CD14-positive monocyte (primary cell): ENCODE results near the gene YTHDC1. TPM values are rescaled to one million over a fixed set of nuclear protein-coding genes. Genes with fewer than 3 reads are reported as not detected.
"Not testable (repeated sequence)": the region's sequence is repeated elsewhere in the genome, so short reads cannot be mapped to it uniquely, and the experiment has no call there.

Experiments
- DNase-seq, 3 donors: peaks; one replicate each; pipeline ENCODE4 v3.0.0-alpha.2; 2011 to 2022
- H2AFZ ChIP-seq: 2 replicates; pipeline ENCODE4 v1.6.0; 2012; ENCODE audit warnings: mild to moderate bottlenecking, low read depth, low read length, inconsistent platforms; ENCODE audit not compliant: insufficient read depth, poor library complexity, severe bottlenecking
- H3K27ac ChIP-seq, 2 donors: 1 replicate in 1 of 2; 2 replicates in 1 of 2; pipeline ENCODE4 v1.5.1; 2012 to 2013; ENCODE audit warnings: low read length in 2 of 2, control low read depth in 1 of 2, inconsistent platforms in 1 of 2, low read depth in 1 of 2, mild to moderate bottlenecking in 1 of 2
- H3K27me3 ChIP-seq, 2 donors: one replicate each; pipeline versions ENCODE4 v1.6.0 to v1.6.1; 2011 to 2013; ENCODE audit warnings: low read length in 2 of 2; ENCODE audit not compliant: control insufficient read depth in 2 of 2, insufficient read depth in 2 of 2
- H3K36me3 ChIP-seq, 2 donors: replicated peaks in 1 of 2; 1 replicate in 1 of 2; 2 replicates in 1 of 2; pipeline versions ENCODE4 v1.5.1 to v1.6.1; 2012 to 2013; ENCODE audit warnings: low read length in 2 of 2, control low read depth in 1 of 2, inconsistent platforms in 1 of 2, mild to moderate bottlenecking in 1 of 2; ENCODE audit not compliant: insufficient read depth in 2 of 2, control insufficient read depth in 1 of 2
- H3K4me1 ChIP-seq, 2 donors: 1 replicate in 1 of 2; 2 replicates in 1 of 2; pipeline versions ENCODE4 v1.5.1 to v1.6.1; 2012 to 2013; ENCODE audit warnings: low read length in 2 of 2, control low read depth in 1 of 2, inconsistent platforms in 1 of 2, mild to moderate bottlenecking in 1 of 2, moderate library complexity in 1 of 2; ENCODE audit not compliant: insufficient read depth in 2 of 2, control insufficient read depth in 1 of 2
- H3K4me2 ChIP-seq: replicated peaks from 2 replicates; pipeline ENCODE3; 2012; ENCODE audit warnings: low read length, moderate library complexity, mild to moderate bottlenecking; ENCODE audit not compliant: poor library complexity, severe bottlenecking; ENCODE audit errors: extremely low read depth
- H3K4me3 ChIP-seq, 3 experiments: fragments of 200-600 bp in 1 of 3; sonication (generic) in 1 of 3; replicated peaks in 1 of 3; 1 replicate in 2 of 3; 2 replicates in 1 of 3; pipeline ENCODE4 v1.5.1; 2011 to 2013; ENCODE audit warnings: low read length in 3 of 3, mild to moderate bottlenecking in 3 of 3, control low read depth in 2 of 3, low read depth in 2 of 3, inconsistent platforms in 1 of 3, moderate library complexity in 1 of 3
- H3K79me2 ChIP-seq: 2 replicates; pipeline ENCODE4 v1.6.0; 2012; ENCODE audit warnings: mild to moderate bottlenecking, control low read depth, inconsistent platforms, low read length, moderate library complexity; ENCODE audit not compliant: insufficient read depth
- H3K9ac ChIP-seq: 2 replicates; pipeline ENCODE4 v1.6.0; 2017; ENCODE audit warnings: low read length, mild to moderate bottlenecking; ENCODE audit not compliant: insufficient read depth, poor library complexity, severe bottlenecking
- H3K9me3 ChIP-seq, 2 donors: replicated peaks in 1 of 2; 1 replicate in 1 of 2; 2 replicates in 1 of 2; pipeline versions ENCODE4 v1.5.1 to v1.6.1; 2012 to 2013; ENCODE audit warnings: low read length in 2 of 2, control low read depth in 1 of 2; ENCODE audit not compliant: control insufficient read depth in 1 of 2, insufficient read depth in 1 of 2
- H4K20me1 ChIP-seq: 2 replicates; pipeline ENCODE4 v1.6.0; 2012; ENCODE audit warnings: mild to moderate bottlenecking, low read length, control low read depth, moderate library complexity; ENCODE audit not compliant: insufficient read depth
- H3K27ac Mint-ChIP-seq, 7 donors: one replicate each; pipeline ENCODE4 v1.8.0; 2020; ENCODE audit warnings: mild to moderate bottlenecking in 7 of 7, mixed read lengths in 7 of 7, moderate library complexity in 6 of 7, inconsistent platforms in 2 of 7
- H3K27me3 Mint-ChIP-seq, 3 donors: one replicate each; pipeline ENCODE4 v1.8.0; 2021 to 2022; ENCODE audit warnings: low read depth in 3 of 3, mild to moderate bottlenecking in 3 of 3, mixed read lengths in 3 of 3, moderate library complexity in 3 of 3, inconsistent platforms in 1 of 3
- H3K36me3 Mint-ChIP-seq, 2 donors: one replicate each; pipeline ENCODE4 v1.8.0; 2020; ENCODE audit warnings: mixed read lengths in 2 of 2, inconsistent platforms in 1 of 2, mild to moderate bottlenecking in 1 of 2
- H3K4me1 Mint-ChIP-seq: one replicate; pipeline ENCODE4 v1.8.0; 2020; ENCODE audit warnings: mild to moderate bottlenecking, mixed read lengths
- H3K4me3 Mint-ChIP-seq, 2 donors: one replicate each; pipeline ENCODE4 v1.8.0; 2020; ENCODE audit warnings: mild to moderate bottlenecking in 2 of 2, mixed read lengths in 2 of 2, moderate library complexity in 1 of 2
- H3K9me3 Mint-ChIP-seq, 7 donors: one replicate each; pipeline ENCODE4 v1.8.0; 2020 to 2022; ENCODE audit warnings: mixed read lengths in 7 of 7, mild to moderate bottlenecking in 6 of 7, moderate library complexity in 6 of 7, inconsistent platforms in 2 of 7
- WGBS: methylation state at CpG from one replicate; pipeline ENCODE4 v1.1.5; 2013; ENCODE audit warnings: missing lambda C conversion rate; ENCODE audit not compliant: insufficient coverage; 5-methylcytosine and 5-hydroxymethylcytosine counted together
- intact Hi-C, 2 donors: fragments of 100-400 bp; cut with micrococcal nuclease; formaldehyde crosslinking; loops; one replicate each; pipeline versions ENCODE4 v1.15.0 to v1.15.1; 2023
- polyA plus RNA-seq, 3 donors: library from polyadenylated mRNA; depleted of rRNA in 1 of 3; unstranded in 2 of 3; stranded (reverse) in 1 of 3; fragments of 300-500 nt in 2 of 3; fragments of >200 nt in 1 of 3; fragmentation: Illumina TruSeq in 2 of 3; gene quantifications; 1 replicate in 2 of 3; 2 replicates in 1 of 3; pipeline ENCODE4 v1.2.3, GENCODE V29; 2012 to 2021
- TF ChIP-seq, protein P1 (sequence below): fragments of 200-600 bp; IDR thresholded peaks from one replicate; pipeline ENCODE4 v1.8.0; 2022; ENCODE audit warnings: antibody characterized with exemption, mild to moderate bottlenecking

Gene YTHDC1
- polyA plus RNA-seq, 3 donors: 11.0 to 30.8 (median 11.5) TPM

DNA sequence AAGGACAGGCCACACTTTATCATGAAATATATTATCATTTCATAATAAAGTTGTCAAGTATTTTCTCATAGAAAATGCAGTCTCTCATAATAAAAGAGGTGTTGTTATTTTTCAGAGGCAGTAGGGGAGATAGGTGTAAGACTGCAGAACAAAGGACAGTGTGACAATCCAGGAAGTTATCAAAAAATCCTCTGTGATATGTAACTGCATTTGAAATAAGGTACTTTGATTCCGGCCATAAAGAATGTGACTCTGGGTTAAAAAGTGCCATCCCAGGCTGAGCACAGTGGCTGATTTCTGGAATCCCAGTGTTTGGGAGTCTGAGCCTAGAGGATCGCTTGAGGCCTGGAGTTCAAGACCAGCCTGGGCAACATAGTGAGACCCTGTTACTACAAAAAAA is 66.8 kb downstream of the YTHDC1 start:
- peak overlapping the region in 1 of 7 donors; percentile 26 for H3K27ac Mint-ChIP-seq
- no peak for DNase-seq
- Histone ChIP-seq H3K27ac (no peak overlapping the region), H3K4me3 (no peak overlapping the region), H3K36me3 (no peaks in the 10 kb centered on the region), H3K4me1 (no peaks in the 10 kb centered on the region), H2AFZ (no peak overlapping the region), H3K4me2 (no peak overlapping the region), H3K27me3 (no peaks in the 10 kb centered on the region), H3K9ac (no peak overlapping the region), H3K79me2 (no peaks in the 10 kb centered on the region), H3K9me3 (no peaks in the 10 kb centered on the region), H4K20me1 (no peaks in the 10 kb centered on the region)
- TF ChIP-seq, protein P1, sequence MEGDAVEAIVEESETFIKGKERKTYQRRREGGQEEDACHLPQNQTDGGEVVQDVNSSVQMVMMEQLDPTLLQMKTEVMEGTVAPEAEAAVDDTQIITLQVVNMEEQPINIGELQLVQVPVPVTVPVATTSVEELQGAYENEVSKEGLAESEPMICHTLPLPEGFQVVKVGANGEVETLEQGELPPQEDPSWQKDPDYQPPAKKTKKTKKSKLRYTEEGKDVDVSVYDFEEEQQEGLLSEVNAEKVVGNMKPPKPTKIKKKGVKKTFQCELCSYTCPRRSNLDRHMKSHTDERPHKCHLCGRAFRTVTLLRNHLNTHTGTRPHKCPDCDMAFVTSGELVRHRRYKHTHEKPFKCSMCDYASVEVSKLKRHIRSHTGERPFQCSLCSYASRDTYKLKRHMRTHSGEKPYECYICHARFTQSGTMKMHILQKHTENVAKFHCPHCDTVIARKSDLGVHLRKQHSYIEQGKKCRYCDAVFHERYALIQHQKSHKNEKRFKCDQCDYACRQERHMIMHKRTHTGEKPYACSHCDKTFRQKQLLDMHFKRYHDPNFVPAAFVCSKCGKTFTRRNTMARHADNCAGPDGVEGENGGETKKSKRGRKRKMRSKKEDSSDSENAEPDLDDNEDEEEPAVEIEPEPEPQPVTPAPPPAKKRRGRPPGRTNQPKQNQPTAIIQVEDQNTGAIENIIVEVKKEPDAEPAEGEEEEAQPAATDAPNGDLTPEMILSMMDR: no peak
- H3K4me1 Mint-ChIP-seq: no peaks in the 10 kb centered on the region
- 91% methylated on average over 2 of the region's 2 CpGs for WGBS
- intact Hi-C loops: no loop called here
- no peak overlapping the region for H3K4me3 Mint-ChIP-seq
- no peaks in the 10 kb centered on the region for H3K9me3 Mint-ChIP-seq
- H3K27me3 Mint-ChIP-seq: no peaks in the 10 kb centered on the region
- H3K36me3 Mint-ChIP-seq: no peaks in the 10 kb centered on the region

DNA sequence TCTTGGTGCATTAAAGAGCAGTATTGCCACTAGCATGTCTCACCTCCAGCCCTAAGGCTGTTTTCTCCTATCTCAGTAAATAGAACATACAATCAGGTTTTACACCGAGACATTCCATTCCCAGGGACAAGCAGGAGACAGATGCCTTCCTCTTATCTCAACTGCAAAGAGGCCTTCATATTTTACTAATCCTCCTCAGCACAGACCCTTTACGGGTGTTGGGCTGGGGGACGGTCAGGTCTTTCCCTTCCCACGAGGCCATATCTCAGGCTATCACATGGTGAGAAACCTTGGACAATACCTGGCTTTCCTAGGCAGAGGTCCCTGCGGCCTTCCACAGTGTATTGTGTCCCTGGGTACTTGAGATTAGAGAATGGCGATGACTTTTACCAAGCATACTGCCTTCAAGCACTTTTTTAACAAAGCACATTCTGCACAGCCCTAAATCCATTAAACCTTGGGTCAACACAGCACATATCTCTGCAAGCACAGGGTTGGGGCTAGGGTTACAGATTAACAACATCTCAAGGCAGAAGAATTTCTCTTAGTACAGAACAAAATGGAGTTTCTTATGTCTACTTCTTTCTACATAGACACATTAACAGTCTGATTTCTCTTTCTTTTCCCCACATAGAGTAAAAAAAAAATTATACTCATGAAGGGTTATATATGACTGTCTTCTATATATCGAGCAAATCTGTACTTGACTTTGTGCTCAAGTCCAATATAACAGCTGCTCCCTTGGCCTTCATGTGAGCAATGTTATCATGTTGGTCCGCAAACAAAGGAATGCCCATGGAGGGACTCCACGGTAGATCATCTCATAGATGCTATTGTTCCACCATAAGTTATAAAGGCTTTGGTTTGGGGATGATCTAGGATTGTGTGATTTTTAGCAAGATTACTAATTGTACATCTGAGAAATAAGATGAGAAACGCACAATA is 67.8 kb downstream of the YTHDC1 start:
- H3K4me1 Mint-ChIP-seq, H3K27me3 Mint-ChIP-seq, H3K4me1 ChIP-seq, DNase-seq, H3K4me3 ChIP-seq, intact Hi-C loops, H3K4me2 ChIP-seq, H3K9me3 Mint-ChIP-seq, H3K79me2 ChIP-seq, H4K20me1 ChIP-seq, H3K9me3 ChIP-seq, H3K4me3 Mint-ChIP-seq, H3K27me3 ChIP-seq, H3K27ac ChIP-seq, H3K9ac ChIP-seq, H3K36me3 Mint-ChIP-seq, H3K36me3 ChIP-seq, H2AFZ ChIP-seq: not testable (repeated sequence)
- 93% methylated on average over 2 of the region's 10 CpGs for WGBS
- H3K27ac Mint-ChIP-seq: peak overlapping the region in 1 of 7 donors; percentile 8
